HEK293T (cell line): Measurements from ENCODE around the gene SNCG.

ENCODE experiments used
- BHLHE40 ChIP-seq: fragments of 450-650 bp; IDR thresholded peaks from 2 replicates; pipeline ENCODE4 v1.6.1; 2016; ENCODE audit warnings: mild to moderate bottlenecking, moderate library complexity, borderline replicate concordance
- CTBP1 ChIP-seq: fragments of 450-650 bp; IDR thresholded peaks from 2 replicates; pipeline ENCODE4 v1.6.1; 2016; ENCODE audit warnings: borderline replicate concordance
- FOXA1 ChIP-seq: fragments of 450-650 bp; IDR thresholded peaks from 2 replicates; pipeline ENCODE4 v1.6.1; 2016; ENCODE audit warnings: mild to moderate bottlenecking
- FOXK2 ChIP-seq: fragments of 450-650 bp; IDR thresholded peaks from 2 replicates; pipeline ENCODE4 v1.6.1; 2016; ENCODE audit warnings: mild to moderate bottlenecking
- FOXM1 ChIP-seq: fragments of 450-650 bp; IDR thresholded peaks from 2 replicates; pipeline ENCODE4 v1.6.1; 2017; ENCODE audit warnings: mild to moderate bottlenecking, borderline replicate concordance
- HDGF ChIP-seq: fragments of 450-650 bp; IDR thresholded peaks from 2 replicates; pipeline ENCODE4 v1.6.1; 2017; ENCODE audit warnings: antibody characterized with exemption, borderline replicate concordance
- L3MBTL2 ChIP-seq: fragments of 450-650 bp; conservative IDR thresholded peaks from 2 replicates; pipeline ENCODE4 v1.6.1; 2016; ENCODE audit warnings: mild to moderate bottlenecking
- LEF1 ChIP-seq: fragments of 450-650 bp; IDR thresholded peaks from 2 replicates; pipeline ENCODE4 v1.6.1; 2017; ENCODE audit warnings: mild to moderate bottlenecking, borderline replicate concordance
- PKNOX1 ChIP-seq: fragments of 450-650 bp; IDR thresholded peaks from 2 replicates; pipeline ENCODE4 v1.6.1; 2016
- SP1 ChIP-seq: fragments of 450-650 bp; IDR thresholded peaks from 2 replicates; pipeline ENCODE4 v1.6.1; 2017
- SUZ12 ChIP-seq: fragments of 450-650 bp; IDR thresholded peaks from 2 replicates; pipeline ENCODE4 v1.6.1; 2016; ENCODE audit warnings: mild to moderate bottlenecking
- TARDBP ChIP-seq: fragments of 450-650 bp; IDR thresholded peaks from 2 replicates; pipeline ENCODE4 v1.6.1; 2016

- TF ChIP-seq BHLHE40, result no peak
- TF ChIP-seq CTBP1, result no peak
- TF ChIP-seq HDGF, result no peak
- no peak for TF ChIP-seq FOXK2
- no peak for TF ChIP-seq TARDBP
- TF ChIP-seq LEF1, result no peak
- no peak for TF ChIP-seq SUZ12
- TF ChIP-seq FOXM1, result no peak
- no peak for TF ChIP-seq PKNOX1
- TF ChIP-seq L3MBTL2, result no peak
- no peak for TF ChIP-seq FOXA1
- no peak for TF ChIP-seq SP1
Observed at GRCh38 chr10:86972613-86973380, 14.4 kb downstream of the SNCG start.
